B cell (primary cell): ENCODE measurements around the gene ATRIP. TPM values are rescaled to one million over a fixed set of nuclear protein-coding genes. Genes with fewer than 3 reads are reported as not detected.

Experiments
- ATAC-seq: fragments of 200-7000 bp; cut with Tn5 transposase; one replicate; pipeline ENCODE4 v1.10.0; 2021; ENCODE audit warnings: low read depth, mild to moderate bottlenecking, moderate number of reproducible peaks, moderate library complexity
- CTCF ChIA-PET: fragments of 350-600 bp; sonication (Branson Sonifier 250); formaldehyde crosslinking; loops from one replicate; lab custom pipeline; 2021; ENCODE audit warnings: antibody characterized with exemption, inconsistent platforms; lab: Charles Lee
- POLR2A ChIA-PET: fragments of 350-600 bp; sonication (Branson Sonifier 250); formaldehyde crosslinking; loops from one replicate; lab custom pipeline; 2021; ENCODE audit warnings: antibody characterized with exemption; lab: Charles Lee
- DNase-seq: peaks from one replicate; pipeline ENCODE4 v3.0.0; 2013
- H2AFZ ChIP-seq: 2 replicates; pipeline ENCODE4 v1.6.1; 2012; ENCODE audit warnings: mild to moderate bottlenecking, low read depth, low read length; ENCODE audit not compliant: insufficient read depth, poor library complexity, severe bottlenecking
- H3K27ac ChIP-seq, 2 donors: 1 replicate in 1 of 2; 2 replicates in 1 of 2; pipeline ENCODE4 v1.5.1; 2012 to 2013; ENCODE audit warnings: low read length in 2 of 2, mild to moderate bottlenecking in 2 of 2, moderate library complexity in 1 of 2
- H3K27me3 ChIP-seq, 4 experiments: fragments of 200-600 bp in 1 of 4; sonication (generic) in 1 of 4; replicated peaks in 1 of 4; 1 replicate in 2 of 4; 2 replicates in 2 of 4; pipeline versions ENCODE4 v1.6.1 to v1.7.0; 2013 to 2016; ENCODE audit warnings: low read length in 3 of 4, mild to moderate bottlenecking in 2 of 4, mixed read lengths in 1 of 4, moderate library complexity in 1 of 4; ENCODE audit not compliant: insufficient read depth in 4 of 4, control insufficient read depth in 3 of 4; ENCODE audit errors: control extremely low read depth in 1 of 4
- H3K36me3 ChIP-seq, 2 experiments: replicated peaks in 1 of 2; 1 replicate in 1 of 2; 2 replicates in 1 of 2; pipeline versions ENCODE4 v1.6.1 to v1.7.1; 2013; ENCODE audit warnings: low read length in 1 of 2; ENCODE audit not compliant: insufficient read depth in 2 of 2, control insufficient read depth in 1 of 2; ENCODE audit errors: control extremely low read depth in 1 of 2, extremely low read depth in 1 of 2
- H3K4me1 ChIP-seq, 2 donors: fragments of 200-600 bp in 1 of 2; sonication (generic) in 1 of 2; 1 replicate in 1 of 2; 2 replicates in 1 of 2; pipeline versions ENCODE4 v1.5.1 to v1.6.1; 2013 to 2017; ENCODE audit warnings: low read length in 2 of 2; ENCODE audit not compliant: control insufficient read depth in 2 of 2, insufficient read depth in 2 of 2
- H3K4me2 ChIP-seq: replicated peaks from 2 replicates; pipeline ENCODE3; 2012; ENCODE audit warnings: mild to moderate bottlenecking, low read depth, low read length; ENCODE audit not compliant: poor library complexity, severe bottlenecking
- H3K4me3 ChIP-seq, 5 experiments: fragments of 200-600 bp in 1 of 5; sonication (generic) in 1 of 5; 1 replicate in 3 of 5; 2 replicates in 2 of 5; pipeline versions ENCODE4 v1.5.1 to v1.7.0; 2011 to 2016; ENCODE audit warnings: low read length in 4 of 5, mild to moderate bottlenecking in 4 of 5, low read depth in 2 of 5, control low read depth in 1 of 5, moderate library complexity in 1 of 5; ENCODE audit not compliant: insufficient read depth in 1 of 5; ENCODE audit errors: control extremely low read depth in 1 of 5, extremely low read depth in 1 of 5
- H3K79me2 ChIP-seq: fragments of 200-600 bp; sonication (generic); one replicate; pipeline ENCODE4 v1.6.0; 2016; ENCODE audit warnings: low read length; ENCODE audit not compliant: control insufficient read depth, insufficient read depth
- H3K9ac ChIP-seq: fragments of 200-600 bp; sonication (generic); 2 replicates; pipeline ENCODE4 v1.6.1; 2017; ENCODE audit warnings: mild to moderate bottlenecking, low read length, moderate library complexity
- H3K9me3 ChIP-seq, 3 donors: one replicate each; pipeline versions ENCODE4 v1.6.1 to v1.7.1; 2013; ENCODE audit warnings: low read length in 2 of 3; ENCODE audit not compliant: control insufficient read depth in 2 of 3, insufficient read depth in 1 of 3; ENCODE audit errors: control extremely low read depth in 1 of 3
- H4K20me1 ChIP-seq: 2 replicates; pipeline ENCODE4 v1.6.0; 2012; ENCODE audit warnings: mild to moderate bottlenecking, low read length; ENCODE audit not compliant: insufficient read depth, control insufficient read depth, poor library complexity, severe bottlenecking
- H3K27ac Mint-ChIP-seq: one replicate; pipeline ENCODE4 v1.8.0; 2021; ENCODE audit warnings: mixed read lengths
- H3K27me3 Mint-ChIP-seq: one replicate; pipeline ENCODE4 v1.8.0; 2021; ENCODE audit warnings: mixed read lengths
- H3K4me1 Mint-ChIP-seq: one replicate; pipeline ENCODE4 v1.8.0; 2021; ENCODE audit warnings: mixed read lengths
- H3K4me3 Mint-ChIP-seq: one replicate; pipeline ENCODE4 v1.8.0; 2021; ENCODE audit warnings: mixed read lengths
- H3K9me3 Mint-ChIP-seq: one replicate; pipeline ENCODE4 v1.8.0; 2022; ENCODE audit warnings: mixed read lengths; ENCODE audit not compliant: insufficient read depth
- CTCF ChIP-seq: fragments of 200-600 bp; IDR thresholded peaks from one replicate; pipeline ENCODE4 v1.8.0; 2022; ENCODE audit warnings: antibody characterized with exemption, mild to moderate bottlenecking
- EZH2 ChIP-seq: IDR thresholded peaks from 2 replicates; pipeline ENCODE4 v1.6.1; 2012; ENCODE audit warnings: borderline replicate concordance, low read depth, mild to moderate bottlenecking, moderate library complexity, low read length; ENCODE audit not compliant: insufficient read depth, poor library complexity, severe bottlenecking
- WGBS: methylation state at CpG from one replicate; pipeline ENCODE4 v1.1.5; 2013; ENCODE audit warnings: missing lambda C conversion rate; ENCODE audit not compliant: insufficient coverage; 5-methylcytosine and 5-hydroxymethylcytosine counted together
- intact Hi-C: fragments of 100-400 bp; cut with micrococcal nuclease; formaldehyde crosslinking; loops from one replicate; pipeline ENCODE4 v1.10.0; 2022
- polyA plus RNA-seq: library from polyadenylated mRNA; depleted of rRNA; stranded (reverse); fragments of >200 nt; gene quantifications from 2 replicates; pipeline ENCODE4 v1.2.3, GENCODE V29; 2012
- total RNA-seq, 2 donors: library from RNA; stranded (reverse); fragments of 120-200 nt in 1 of 2; gene quantifications; 1 replicate in 1 of 2; 2 replicates in 1 of 2; pipeline versions ENCODE4 v1.2.3 to v1.2.4, GENCODE V29; 2013 to 2022

The ATRIP gene
- total and polyA plus RNA-seq, 2 donors (not counting 1 experiment from before 2014, with no cell fraction given), result 10.5 to 11.6 TPM

DNA sequence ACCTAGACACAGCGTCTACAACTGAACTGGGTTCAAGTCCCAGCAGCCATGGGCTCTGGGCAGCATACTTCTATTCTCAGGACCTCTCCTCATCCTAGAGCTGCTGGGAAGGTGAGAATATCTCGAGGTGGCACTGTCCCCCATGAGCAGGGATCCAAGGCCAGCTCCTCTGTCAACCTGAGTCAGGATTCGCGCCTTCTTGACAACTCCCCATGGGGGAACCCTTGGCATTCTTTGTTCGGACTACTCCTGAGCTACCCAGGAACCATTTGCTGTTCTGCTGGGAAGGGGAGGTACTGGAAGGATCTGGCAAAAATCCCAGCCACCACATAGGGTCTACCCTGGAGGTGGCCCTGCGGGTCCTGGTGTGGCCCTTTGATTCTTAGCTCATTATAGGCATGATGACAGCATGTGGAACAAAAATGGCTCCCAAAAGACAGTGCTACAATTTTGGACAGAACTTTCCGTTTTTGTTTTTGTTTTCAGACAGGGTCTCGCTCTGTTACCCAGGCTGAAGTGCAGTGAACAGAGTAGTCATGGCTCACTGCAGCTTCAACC lies 38.9 kb upstream of the ATRIP start:
- Histone ChIP-seq H3K4me3 (no peak overlapping the region), H4K20me1 (no peaks in the 10 kb centered on the region), H3K4me1 (no peaks in the 10 kb centered on the region), H2AFZ (no peak overlapping the region), H3K9ac (no peak overlapping the region), H3K36me3 (no peaks in the 10 kb centered on the region), H3K4me2 (no peak overlapping the region), H3K27ac (no peak overlapping the region), H3K27me3 (no peaks in the 10 kb centered on the region), H3K79me2 (no peaks in the 10 kb centered on the region), H3K9me3 (no peaks in the 10 kb centered on the region)
- no peaks in the 10 kb centered on the region for H3K4me1 Mint-ChIP-seq
- H3K9me3 Mint-ChIP-seq, result no peaks in the 10 kb centered on the region
- H3K27ac Mint-ChIP-seq, result no peak overlapping the region
- DNase-seq, result no peak
- no peak for ATAC-seq
- WGBS, result 80% methylated on average over 5 of the region's 8 CpGs
- intact Hi-C loops, result no loop called here
- H3K4me3 Mint-ChIP-seq, result no peak overlapping the region
- POLR2A ChIA-PET, result no interaction called here
- no peaks in the 10 kb centered on the region for H3K27me3 Mint-ChIP-seq
- CTCF ChIA-PET, result interaction anchor here (1.1 to 2.0 kb wide), 5 partner anchors 28 to 141 kb away, joined by 3 to 12 read pairs (median 6); no protein-coding TSS in a partner anchor
- TF ChIP-seq EZH2 (no peak), CTCF (no peak)

DNA sequence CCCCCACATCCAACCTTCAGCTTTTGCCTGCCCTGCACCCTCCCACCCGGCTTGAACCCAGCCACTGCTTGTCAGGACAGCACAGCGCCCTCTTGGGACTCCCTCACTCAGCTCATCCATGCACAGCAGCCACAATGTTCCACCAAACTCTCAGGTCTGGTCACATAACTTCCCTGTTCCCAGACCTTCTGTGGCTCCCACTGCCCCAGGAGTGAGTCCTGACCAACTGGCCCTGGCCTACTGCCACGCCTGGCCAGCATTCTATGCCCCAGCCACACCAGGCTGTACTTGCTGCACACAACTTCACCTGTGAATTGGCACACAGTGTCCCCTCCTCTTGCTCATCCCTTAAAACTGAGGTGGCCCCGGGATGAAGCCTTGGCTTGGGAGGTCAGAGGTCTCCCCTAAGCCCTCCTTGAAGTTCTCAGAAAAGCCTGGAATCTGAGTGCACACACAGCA lies 37.7 kb upstream of the ATRIP start:
- intact Hi-C loops, result no loop called here
- no peak overlapping the region for H3K4me2 ChIP-seq
- no peaks in the 10 kb centered on the region for H3K27me3 ChIP-seq
- Mint-ChIP-seq H3K27ac (no peak overlapping the region), H3K27me3 (no peaks in the 10 kb centered on the region), H3K4me1 (no peaks in the 10 kb centered on the region), H3K4me3 (no peak overlapping the region), H3K9me3 (no peaks in the 10 kb centered on the region)
- H2AFZ ChIP-seq, result no peak overlapping the region
- H3K27ac ChIP-seq, result no peak overlapping the region
- 81% methylated on average over 4 of the region's 4 CpGs for WGBS
- H3K9ac ChIP-seq, result no peak overlapping the region
- H3K4me3 ChIP-seq, result no peak overlapping the region
- ATAC-seq, result no peak
- H3K36me3 ChIP-seq, result no peaks in the 10 kb centered on the region
- TF ChIP-seq EZH2 (no peak), CTCF (no peak)
- H3K79me2 ChIP-seq, result no peaks in the 10 kb centered on the region
- CTCF ChIA-PET, result interaction anchor here (0.9 to 1.8 kb wide), 3 partner anchors 8 to 107 kb away, joined by 3 to 12 read pairs (median 7); no protein-coding TSS in a partner anchor
- H3K4me1 ChIP-seq, result no peaks in the 10 kb centered on the region
- POLR2A ChIA-PET, result no interaction called here
- no peaks in the 10 kb centered on the region for H3K9me3 ChIP-seq
- no peaks in the 10 kb centered on the region for H4K20me1 ChIP-seq
- no peak for DNase-seq
